Stimulated activated CD8-positive, alpha-beta memory T cell treated with anti-CD3 and anti-CD28 coated beads, Interleukin-12 subunit alpha, Interleukin-12 subunit beta, amount 100 ng/mL, for 24 hours (primary cell): ENCODE data around the gene UBE2D1.
"Not testable (repeated sequence)": the region's sequence is repeated elsewhere in the genome, so short reads cannot be mapped to it uniquely, and the experiment has no call there.

Experiments
- DNase-seq: peaks from one replicate; pipeline ENCODE4 v3.0.0-alpha.2; 2020; ENCODE audit errors: extremely low read depth

UBE2D1 gene

GRCh38 chr10:58384095-58384494 lies 49.3 kb downstream of the UBE2D1 start:
- no peak for DNase-seq

GRCh38 chr10:58384544-58384998 lies 49.8 kb downstream of the UBE2D1 start:
- no peak for DNase-seq

- peak; percentile 87 for DNase-seq
Measured at GRCh38 chr10:58384999-58385783, 50.4 kb downstream of the UBE2D1 start, which contains the start of gene TFAM. Gene TFAM, plus strand, starts transcription at chr10:58385410. Its CDS starts 138 bp downstream, at chr10:58385548.

- DNase-seq = no peak
Measured at GRCh38 chr10:58385784-58386112, 50.9 kb downstream of the UBE2D1 start.

- no peak for DNase-seq
Measured at GRCh38 chr10:58389024-58389423, 54.2 kb downstream of the UBE2D1 start.

GRCh38 chr10:58393317-58393716 lies 58.5 kb downstream of the UBE2D1 start:
- no peak for DNase-seq

DNA sequence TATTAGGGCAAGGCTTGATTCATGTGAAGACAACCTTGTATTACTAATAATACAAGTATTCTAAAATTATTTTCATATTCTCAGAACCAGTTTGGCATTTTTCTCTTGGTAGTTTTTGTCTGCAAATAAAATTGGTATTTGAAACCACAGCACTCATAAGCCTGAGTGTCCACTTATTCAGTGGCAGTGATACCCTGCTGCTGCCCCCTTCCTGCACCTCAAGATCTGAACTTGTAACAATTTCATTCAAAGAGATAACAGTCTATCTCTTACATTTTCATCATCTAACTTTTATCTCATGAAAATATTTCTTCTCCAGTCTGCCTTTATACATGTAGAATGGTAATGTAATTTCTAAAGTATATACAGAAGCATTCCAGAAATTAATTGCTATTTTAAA lies 59.7 kb downstream of the UBE2D1 start:
- DNase-seq = no peak

DNA sequence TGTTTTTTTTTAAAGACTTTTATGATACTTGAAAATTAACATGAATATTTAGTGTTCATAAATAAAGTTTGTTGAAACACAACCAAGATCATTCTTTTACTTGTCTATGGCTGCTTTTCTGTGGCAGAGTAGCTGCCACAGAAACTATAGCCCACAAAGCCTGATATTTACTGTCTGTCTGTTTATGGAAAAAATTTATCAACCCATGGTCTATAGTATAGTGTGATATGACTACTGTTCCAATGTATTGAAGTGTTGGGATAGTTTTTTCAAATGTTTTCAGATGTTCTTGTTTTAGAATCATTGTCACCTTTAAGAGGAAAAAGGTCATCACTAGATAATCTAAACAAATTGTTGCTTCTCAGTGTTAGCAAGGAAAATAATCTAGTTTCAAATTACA lies 61.3 kb downstream of the UBE2D1 start:
- no peak for DNase-seq

- DNase-seq = no peak
Measured at GRCh38 chr10:58397830-58398229, 63.0 kb downstream of the UBE2D1 start.

DNA sequence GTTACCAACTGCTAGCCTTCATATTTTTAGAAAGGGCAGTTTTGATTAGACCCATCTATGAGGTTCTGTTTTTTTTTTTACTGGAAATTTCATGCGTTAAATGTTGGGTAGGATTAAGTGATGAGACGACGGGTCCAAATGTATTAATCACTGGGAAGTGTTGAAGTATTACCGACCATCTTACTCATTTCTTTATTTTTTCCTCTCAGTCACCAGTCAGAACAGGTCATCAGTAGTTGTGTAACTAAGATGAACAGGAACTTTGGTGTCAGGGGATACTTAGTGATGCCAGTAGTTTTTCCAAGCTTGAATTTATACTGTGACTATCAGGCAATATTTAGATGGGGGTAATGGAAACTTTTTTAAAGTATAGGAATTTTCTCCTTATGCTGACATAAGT lies 64.6 kb downstream of the UBE2D1 start:
- DNase-seq = no peak

DNA sequence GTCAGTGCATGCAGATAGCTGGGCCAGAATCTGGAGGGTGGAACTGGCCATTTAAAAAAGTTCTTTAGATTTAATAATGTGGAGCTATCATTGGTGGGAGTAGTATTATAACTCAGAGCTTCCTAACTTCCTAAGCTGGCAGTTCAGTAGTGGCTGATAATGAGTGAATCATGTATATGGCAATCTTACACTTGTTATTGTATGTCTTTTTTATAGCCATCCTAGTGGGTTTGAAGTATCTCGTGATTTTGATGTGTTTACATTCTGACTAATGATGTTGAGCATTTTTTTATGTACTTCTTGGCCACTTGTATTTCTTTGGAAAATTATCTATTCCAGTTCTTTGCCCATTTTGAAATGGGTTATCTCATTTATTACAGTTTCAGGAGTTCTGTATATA lies 65.8 kb downstream of the UBE2D1 start:
- DNase-seq = no peak

DNA sequence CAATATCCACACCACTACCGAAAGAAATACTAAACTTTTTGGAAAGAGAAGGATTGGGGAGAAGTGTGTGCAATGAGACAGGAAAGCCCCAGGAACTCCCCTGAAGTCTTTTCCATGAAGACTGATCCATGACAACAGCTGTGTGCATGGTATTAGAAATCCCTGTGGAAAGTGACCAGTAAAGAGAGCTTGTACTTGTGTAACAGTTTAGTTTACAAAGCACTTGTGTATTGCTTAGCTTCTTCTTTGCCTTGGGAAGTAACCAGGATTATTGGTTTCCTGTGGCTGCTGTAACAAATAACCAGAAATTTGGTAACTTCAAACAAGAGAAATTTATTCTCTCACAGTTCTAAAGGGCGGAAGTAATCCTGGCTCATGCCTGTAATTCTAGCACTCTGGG lies 69.2 kb downstream of the UBE2D1 start:
- no peak for DNase-seq

GRCh38 chr10:58409956-58410610 lies 75.3 kb downstream of the UBE2D1 start:
- DNase-seq = no peak

GRCh38 chr10:58412502-58412961 lies 77.7 kb downstream of the UBE2D1 start:
- DNase-seq = no peak

DNA sequence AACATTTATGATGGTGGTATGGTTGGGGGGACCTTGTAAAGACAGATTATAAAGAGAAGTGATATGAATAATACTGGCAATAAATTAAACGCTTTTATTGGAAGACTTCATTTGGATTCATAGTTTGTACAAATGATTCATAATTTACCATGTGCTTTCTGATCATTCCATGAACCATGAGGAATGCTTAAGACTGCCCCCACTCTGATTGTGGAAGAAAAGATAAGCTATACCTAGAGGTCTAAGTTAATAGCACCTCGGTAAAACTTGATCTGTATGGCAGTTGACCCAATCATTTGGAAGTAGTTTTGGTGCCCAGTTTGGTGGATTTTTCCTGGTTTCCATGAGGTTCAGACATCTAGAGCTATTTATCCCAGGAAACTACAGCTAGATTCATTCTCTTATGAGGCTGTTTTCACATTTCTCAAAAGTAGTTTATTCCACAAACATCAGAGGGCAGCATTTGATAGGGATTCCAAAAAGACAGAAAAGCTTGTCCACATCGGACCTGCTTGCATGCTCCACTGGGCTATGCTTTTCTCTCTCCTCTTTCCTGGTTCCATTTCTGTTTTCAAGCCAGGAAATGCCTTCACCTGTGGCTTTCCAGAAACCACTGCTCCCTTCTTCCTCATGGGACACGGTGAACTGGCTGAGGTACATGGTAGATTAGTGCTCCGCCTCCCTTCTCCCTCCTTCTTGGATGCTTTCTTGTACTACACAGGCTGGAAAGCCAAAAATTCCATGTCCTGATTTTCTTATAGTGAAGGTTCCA lies 79.7 kb downstream of the UBE2D1 start:
- DNase-seq = no peak

DNA sequence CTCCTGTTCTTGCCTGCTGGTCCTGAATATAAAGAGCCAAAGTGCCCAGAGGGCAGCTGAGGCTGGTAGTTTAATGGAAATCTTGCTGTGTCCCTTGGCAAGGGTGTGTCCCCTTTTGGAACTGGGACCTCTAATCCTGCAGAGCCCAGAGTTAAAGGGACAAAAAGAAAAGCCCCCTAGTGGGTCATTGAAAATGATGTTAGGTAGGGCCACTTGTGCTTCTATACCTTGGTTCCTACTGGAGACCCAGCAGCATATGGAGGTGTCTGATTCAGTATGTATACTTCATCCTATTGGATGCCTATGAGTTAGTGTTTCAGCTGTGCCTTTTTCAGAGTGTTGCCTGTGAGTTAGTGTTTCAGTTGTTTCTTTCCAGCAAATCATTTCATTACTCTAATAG lies 81.0 kb downstream of the UBE2D1 start:
- no peak for DNase-seq

DNA sequence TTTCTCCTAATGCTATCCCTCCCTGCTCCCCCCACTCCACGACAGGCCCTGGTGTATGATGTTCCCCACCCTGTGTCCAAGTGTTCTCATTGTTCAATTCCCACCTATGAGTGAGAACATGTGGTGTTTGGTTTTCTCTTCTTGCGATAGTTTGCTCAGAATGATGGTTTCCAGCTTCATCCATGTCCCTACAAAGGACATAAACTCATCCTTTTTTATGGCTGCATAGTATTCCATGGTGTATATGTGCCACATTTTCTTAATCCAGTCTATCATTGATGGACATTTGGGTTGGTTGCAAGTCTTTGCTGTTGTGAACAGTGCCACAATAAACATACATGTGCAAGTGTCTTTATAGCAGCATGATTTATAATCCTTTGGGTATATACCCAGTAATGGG lies 83.1 kb downstream of the UBE2D1 start:
- DNase-seq = not testable (repeated sequence)
